GM20000 (cell line): Measurements from ENCODE around the gene MAJIN.

Experiments used
- DNase-seq: peaks from one replicate; pipeline ENCODE4 v3.0.0; 2012; ENCODE audit warnings: low spot score
- TF ChIP-seq, protein P1 (sequence below): IDR thresholded peaks from 2 replicates; pipeline ENCODE4 v1.5.1; 2012; ENCODE audit warnings: mild to moderate bottlenecking, control low read depth; ENCODE audit errors: extremely low read depth, missing control alignments

MAJIN gene

DNA sequence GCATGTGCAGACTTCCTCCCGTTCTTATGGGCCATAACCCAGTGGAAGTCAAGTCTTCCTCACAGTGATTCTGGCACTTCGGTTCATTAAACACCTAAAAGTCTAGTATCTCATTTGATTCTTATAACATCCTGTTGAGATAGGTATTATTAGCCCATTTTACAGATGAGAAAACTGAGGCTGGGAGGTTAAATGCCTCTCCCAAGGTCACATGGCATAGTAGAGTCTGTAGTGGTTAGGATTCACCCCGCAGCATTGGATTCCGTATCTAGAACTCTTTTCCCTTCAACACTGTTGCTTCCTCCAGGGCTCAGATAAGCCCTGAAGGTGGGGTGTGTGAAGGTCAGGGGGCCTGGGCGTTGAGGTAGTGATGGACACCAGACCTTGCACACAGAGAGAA is 39.6 kb downstream of the MAJIN start:
- DNase-seq = no peak
- TF ChIP-seq, protein P1, sequence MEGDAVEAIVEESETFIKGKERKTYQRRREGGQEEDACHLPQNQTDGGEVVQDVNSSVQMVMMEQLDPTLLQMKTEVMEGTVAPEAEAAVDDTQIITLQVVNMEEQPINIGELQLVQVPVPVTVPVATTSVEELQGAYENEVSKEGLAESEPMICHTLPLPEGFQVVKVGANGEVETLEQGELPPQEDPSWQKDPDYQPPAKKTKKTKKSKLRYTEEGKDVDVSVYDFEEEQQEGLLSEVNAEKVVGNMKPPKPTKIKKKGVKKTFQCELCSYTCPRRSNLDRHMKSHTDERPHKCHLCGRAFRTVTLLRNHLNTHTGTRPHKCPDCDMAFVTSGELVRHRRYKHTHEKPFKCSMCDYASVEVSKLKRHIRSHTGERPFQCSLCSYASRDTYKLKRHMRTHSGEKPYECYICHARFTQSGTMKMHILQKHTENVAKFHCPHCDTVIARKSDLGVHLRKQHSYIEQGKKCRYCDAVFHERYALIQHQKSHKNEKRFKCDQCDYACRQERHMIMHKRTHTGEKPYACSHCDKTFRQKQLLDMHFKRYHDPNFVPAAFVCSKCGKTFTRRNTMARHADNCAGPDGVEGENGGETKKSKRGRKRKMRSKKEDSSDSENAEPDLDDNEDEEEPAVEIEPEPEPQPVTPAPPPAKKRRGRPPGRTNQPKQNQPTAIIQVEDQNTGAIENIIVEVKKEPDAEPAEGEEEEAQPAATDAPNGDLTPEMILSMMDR = no peak

DNA sequence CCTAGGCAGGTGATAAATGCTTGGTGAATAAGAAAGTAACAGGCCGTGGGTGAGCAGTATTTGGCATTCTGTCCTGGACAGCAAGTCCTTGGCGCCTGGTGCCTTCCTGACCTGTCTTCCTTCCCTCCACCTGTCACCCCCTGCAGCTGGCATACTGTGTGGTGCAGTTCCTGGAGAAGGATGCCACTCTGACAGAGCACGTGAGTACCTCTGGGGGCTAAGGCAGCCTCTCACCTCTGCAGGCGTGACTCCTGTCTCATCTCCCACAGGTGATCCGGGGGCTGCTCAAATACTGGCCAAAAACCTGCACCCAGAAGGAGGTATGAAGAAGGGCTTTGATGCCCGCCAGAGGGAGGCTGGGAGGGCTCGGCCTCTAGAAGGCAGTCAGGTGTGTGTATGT is 40.6 kb downstream of the MAJIN start:
- DNase-seq = no peak
- TF ChIP-seq, protein P1 = no peak

- TF ChIP-seq, protein P1 = no peak
- DNase-seq = no peak
These were observed 41.6 kb downstream of the MAJIN start for GRCh38 chr11:64930340-64930739.

DNA sequence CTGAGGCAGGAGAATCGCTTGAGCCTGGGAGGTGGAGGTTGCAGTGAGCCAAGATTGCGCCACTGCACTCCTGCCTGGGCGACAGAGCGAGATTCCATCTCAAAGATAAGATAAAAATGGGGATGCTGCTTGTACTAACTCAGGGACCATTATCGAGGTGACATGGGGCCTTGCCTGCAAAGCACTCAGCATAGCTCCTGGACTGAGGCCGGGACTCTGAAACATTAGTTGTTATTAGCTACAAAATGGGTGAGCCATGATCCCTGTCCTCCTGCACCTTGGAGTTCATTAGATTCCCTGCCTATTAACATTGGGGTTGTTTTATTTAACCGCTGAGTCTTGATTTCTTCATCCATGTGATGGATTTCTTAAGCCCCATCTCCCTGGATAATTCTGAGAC is 42.3 kb downstream of the MAJIN start:
- TF ChIP-seq, protein P1 = no peak

GRCh38 chr11:64928957-64929356 is 43.0 kb downstream of the MAJIN start:
- DNase-seq = no peak
- TF ChIP-seq, protein P1 = no peak

More for the DNA sequence above, 42.3 kb downstream of the MAJIN start:
- no peak for DNase-seq

- TF ChIP-seq, protein P1 = no peak
- DNase-seq = no peak
These were observed 45.2 kb downstream of the MAJIN start for GRCh38 chr11:64926689-64927088.

- TF ChIP-seq, protein P1 = no peak
- DNase-seq = no peak
These were observed 46.1 kb downstream of the MAJIN start for GRCh38 chr11:64925536-64926436.
